ENCODE measurements around the gene MBNL2. TPM values are rescaled to one million over a fixed set of nuclear protein-coding genes. Genes with fewer than 3 reads are reported as not detected.
A peak's percentile ranks its signal among the peaks of the same experiment; 100 is the strongest.

MBNL2 gene
- total and polyA plus RNA-seq, 2 of the 13 experiments (the other 11 are each of a cell fraction or from before 2014, with no cell fraction given), result 30.8 to 59.0 TPM

- TF ChIP-seq ZNF18 (CRISPR knock-in tag; IDR thresholded peaks at IDR 0.05; ENCODE audit: insufficient replicate concordance), result no peak
- TF ChIP-seq ZSCAN21 (CRISPR knock-in tag; IDR thresholded peaks at IDR 0.05; ENCODE audit: borderline replicate concordance), result peak; percentile 72; the same call in 1 of the 2 replicates
- no peak; the same call in 1 of the 2 replicates for TF ChIP-seq MAF1 (CRISPR knock-in tag; IDR thresholded peaks at IDR 0.05; ENCODE audit: borderline replicate concordance)
- no peak; the same call in 1 of the 2 replicates for TF ChIP-seq FOXO1 (CRISPR knock-in tag; IDR thresholded peaks at IDR 0.05)
- 0 out of 2 replicates have a peak, but pooled peaks have one; percentile 34 for TF ChIP-seq BCL3 (CRISPR knock-in tag; IDR thresholded peaks at IDR 0.05)
- TF ChIP-seq ZNF574 (CRISPR knock-in tag; IDR thresholded peaks at IDR 0.05), result peak; percentile 70; the same call in 1 of the 2 replicates
- TF ChIP-seq ZFP41 (CRISPR knock-in tag; IDR thresholded peaks at IDR 0.05; ENCODE audit: borderline replicate concordance), result no peak
- peak; percentile 73 for TF ChIP-seq ARNT2 (CRISPR knock-in tag; IDR thresholded peaks at IDR 0.05; ENCODE audit: low read depth)
- peak; percentile 81; the same call in 1 of the 2 replicates for TF ChIP-seq ZBTB2 (CRISPR knock-in tag; IDR thresholded peaks at IDR 0.05; ENCODE audit: low read depth)
- TF ChIP-seq MIXL1 (CRISPR knock-in tag; IDR thresholded peaks at IDR 0.05), result peak; percentile 69; the same call in 1 of the 2 replicates
- TF ChIP-seq TERF1 (CRISPR knock-in tag; IDR thresholded peaks at IDR 0.05), result no peak
- no peak; the same call in 1 of the 2 replicates for TF ChIP-seq ZNF430 (CRISPR knock-in tag; IDR thresholded peaks at IDR 0.05)
- no peak for TF ChIP-seq RBAK (CRISPR knock-in tag; IDR thresholded peaks at IDR 0.05)
- TF ChIP-seq MEIS2 (CRISPR knock-in tag; IDR thresholded peaks at IDR 0.05), result peak; percentile 63; the same call in 1 of the 2 replicates
- 0 out of 2 replicates have a peak, but pooled peaks have one; percentile 26 for TF ChIP-seq ZNF224 (CRISPR knock-in tag; IDR thresholded peaks at IDR 0.05)
- TF ChIP-seq TBL1XR1 (IDR thresholded peaks at IDR 0.05; ENCODE audit: borderline replicate concordance, low read length, partially characterized antibody), result no peak
These were observed 211.0 kb downstream of the MBNL2 start (continued) for GRCh38 chr13:97432917-97433726.
